SK-N-SH (cell line): ENCODE results near the gene MEIS2.

ENCODE experiments used
- EP300 ChIP-seq, 2 experiments: IDR thresholded peaks; 2 replicates each; pipeline versions ENCODE4 v1.4.0 to v1.6.1; 2012; ENCODE audit warnings: borderline replicate concordance in 1 of 2, low read depth in 1 of 2, low read length in 1 of 2
- EZH2phosphoT487 ChIP-seq: fragments of 200-600 bp; sonication (generic); IDR thresholded peaks from 2 replicates; pipeline ENCODE4 v1.6.1; 2017; ENCODE audit warnings: low read depth, mixed run types, mild to moderate bottlenecking, antibody characterized with exemption, moderate library complexity, borderline replicate concordance
- MAX ChIP-seq: IDR thresholded peaks from 2 replicates; pipeline ENCODE4 v1.4.0; 2012; ENCODE audit warnings: low read depth
- MXI1 ChIP-seq: IDR thresholded peaks from 2 replicates; pipeline ENCODE4 v1.6.1; 2012; ENCODE audit warnings: mild to moderate bottlenecking, low read depth, low read length, improper control_type of control experiment
- NFIC ChIP-seq: IDR thresholded peaks from 2 replicates; pipeline ENCODE4 v1.4.0; 2012; ENCODE audit warnings: borderline replicate concordance
- RAD21 ChIP-seq: IDR thresholded peaks from 2 replicates; pipeline ENCODE4 v1.6.1; 2012; ENCODE audit warnings: mild to moderate bottlenecking, low read length
- REST ChIP-seq: IDR thresholded peaks from 2 replicates; pipeline ENCODE4 v1.6.1; 2012; ENCODE audit warnings: mild to moderate bottlenecking, low read depth, low read length, moderate library complexity
- TF ChIP-seq, protein P1 (sequence below): fragments of 200-600 bp; sonication (generic); IDR thresholded peaks from 2 replicates; pipeline ENCODE4 v1.6.1; 2017; ENCODE audit warnings: antibody characterized with exemption, mild to moderate bottlenecking, moderate library complexity

GRCh38 chr15:36954486-36954885, 145.9 kb downstream of the MEIS2 start:
- TF ChIP-seq NFIC = no peak
- TF ChIP-seq, protein P1, sequence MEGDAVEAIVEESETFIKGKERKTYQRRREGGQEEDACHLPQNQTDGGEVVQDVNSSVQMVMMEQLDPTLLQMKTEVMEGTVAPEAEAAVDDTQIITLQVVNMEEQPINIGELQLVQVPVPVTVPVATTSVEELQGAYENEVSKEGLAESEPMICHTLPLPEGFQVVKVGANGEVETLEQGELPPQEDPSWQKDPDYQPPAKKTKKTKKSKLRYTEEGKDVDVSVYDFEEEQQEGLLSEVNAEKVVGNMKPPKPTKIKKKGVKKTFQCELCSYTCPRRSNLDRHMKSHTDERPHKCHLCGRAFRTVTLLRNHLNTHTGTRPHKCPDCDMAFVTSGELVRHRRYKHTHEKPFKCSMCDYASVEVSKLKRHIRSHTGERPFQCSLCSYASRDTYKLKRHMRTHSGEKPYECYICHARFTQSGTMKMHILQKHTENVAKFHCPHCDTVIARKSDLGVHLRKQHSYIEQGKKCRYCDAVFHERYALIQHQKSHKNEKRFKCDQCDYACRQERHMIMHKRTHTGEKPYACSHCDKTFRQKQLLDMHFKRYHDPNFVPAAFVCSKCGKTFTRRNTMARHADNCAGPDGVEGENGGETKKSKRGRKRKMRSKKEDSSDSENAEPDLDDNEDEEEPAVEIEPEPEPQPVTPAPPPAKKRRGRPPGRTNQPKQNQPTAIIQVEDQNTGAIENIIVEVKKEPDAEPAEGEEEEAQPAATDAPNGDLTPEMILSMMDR = no peak
- no peak for TF ChIP-seq EZH2phosphoT487
- no peak for TF ChIP-seq REST
- TF ChIP-seq RAD21 = no peak
- TF ChIP-seq EP300 (IDR thresholded peaks at IDR 0.05; ENCODE audit: borderline replicate concordance in 1 of 2, low read depth in 1 of 2, low read length in 1 of 2) = no peak
- TF ChIP-seq MAX = no peak
- no peak for TF ChIP-seq MXI1
